Natural killer cell treated with Interleukin-12 subunit alpha and Interleukin-12 subunit beta and Interleukin-15 and Interleukin-18, amount 100 ng/mL, for 72 hours (primary cell): ENCODE measurements around the gene PIEZO2. TPM values are rescaled to one million over a fixed set of nuclear protein-coding genes. Genes with fewer than 3 reads are reported as not detected.
"Not testable (repeated sequence)": the region's sequence is repeated elsewhere in the genome, so short reads cannot be mapped to it uniquely, and the experiment has no call there.

ENCODE experiments used
- ATAC-seq, 2 donors: fragments of 150-1000 bp; cut with Tn5 transposase in 1 of 2; sonication (Bioruptor Pico), chemical (Tn5 transposase) in 1 of 2; 2 replicates each; pipeline ENCODE4 v1.10.0; 2021
- DNase-seq: peaks from one replicate; pipeline ENCODE4 v3.0.0; 2022; ENCODE audit warnings: low spot score
- H3K27ac Mint-ChIP-seq, 2 donors: 1 replicate in 1 of 2; 2 replicates in 1 of 2; pipeline ENCODE4 v1.8.0; 2022; ENCODE audit warnings: mixed read lengths in 2 of 2, mild to moderate bottlenecking in 1 of 2, moderate library complexity in 1 of 2
- H3K27me3 Mint-ChIP-seq, 2 donors: 1 replicate in 1 of 2; 2 replicates in 1 of 2; pipeline ENCODE4 v1.8.0; 2022; ENCODE audit warnings: mixed read lengths in 2 of 2
- H3K36me3 Mint-ChIP-seq: one replicate; pipeline ENCODE4 v1.8.0; 2022; ENCODE audit warnings: mixed read lengths
- H3K4me1 Mint-ChIP-seq, 2 donors: 1 replicate in 1 of 2; 2 replicates in 1 of 2; pipeline ENCODE4 v1.8.0; 2022; ENCODE audit warnings: low read depth in 2 of 2, mixed read lengths in 2 of 2, mild to moderate bottlenecking in 1 of 2
- H3K4me3 Mint-ChIP-seq: one replicate; pipeline ENCODE4 v1.8.0; 2022; ENCODE audit warnings: mixed read lengths
- H3K9me3 Mint-ChIP-seq: 2 replicates; pipeline ENCODE4 v1.8.0; 2022; ENCODE audit warnings: mixed read lengths
- total RNA-seq, 2 donors: library from RNA; stranded (reverse); gene quantifications; one replicate each; pipeline ENCODE4 v1.2.3, GENCODE V29; 2022

PIEZO2 gene
- total RNA-seq, 2 donors from 2014 or later = not detected

DNA sequence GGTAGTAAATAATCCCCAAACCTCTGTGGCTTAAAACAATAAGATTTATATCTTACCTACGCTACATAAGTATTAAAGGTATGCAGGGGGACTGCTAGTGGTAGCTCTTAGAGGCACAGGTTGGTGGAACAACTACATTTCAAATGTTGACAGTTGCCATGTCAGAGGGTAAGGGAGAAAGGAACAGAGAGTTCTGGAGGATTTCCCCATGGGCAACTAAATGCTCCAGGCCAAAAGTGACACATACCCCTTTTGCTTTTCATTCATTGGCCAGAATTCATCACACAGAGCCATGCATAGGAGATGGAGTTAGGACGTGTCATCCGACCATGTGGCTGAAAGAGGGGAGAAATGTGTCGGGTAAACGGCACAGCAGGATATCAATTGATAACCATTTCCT lies 490.4 kb downstream of the PIEZO2 start:
- DNase-seq = no peak
- ATAC-seq = no peak
- peaks cover 6 to 19% of the 10 kb centered on the region in 2 donors for H3K27me3 Mint-ChIP-seq
- no peak overlapping the region for H3K4me3 Mint-ChIP-seq
- H3K27ac Mint-ChIP-seq = no peak overlapping the region
- no peaks in the 10 kb centered on the region for H3K36me3 Mint-ChIP-seq
- H3K9me3 Mint-ChIP-seq = no peaks in the 10 kb centered on the region
- peaks cover 0 to 2% of the 10 kb centered on the region in 2 donors for H3K4me1 Mint-ChIP-seq

DNA sequence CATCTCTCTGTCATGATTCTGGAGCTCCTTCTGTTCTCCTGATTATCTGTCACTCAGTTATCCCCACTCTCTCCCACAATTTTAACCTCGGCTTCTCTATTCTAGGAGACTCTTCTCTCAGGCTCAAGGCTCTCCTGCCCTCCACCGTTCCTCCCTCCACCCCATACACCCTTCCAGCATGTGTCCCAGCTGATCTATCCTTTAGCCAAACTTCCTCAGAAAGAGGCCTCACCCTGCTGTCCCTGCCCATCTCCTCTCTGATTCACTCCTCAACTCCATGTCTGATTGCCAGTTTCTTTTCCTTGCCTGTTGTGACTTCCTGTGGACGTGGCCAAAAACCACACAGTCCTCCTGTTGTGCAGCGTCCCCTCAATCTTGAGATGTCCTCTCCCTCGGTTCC lies 505.4 kb downstream of the PIEZO2 start:
- H3K4me3 Mint-ChIP-seq, H3K9me3 Mint-ChIP-seq, H3K36me3 Mint-ChIP-seq, H3K27ac Mint-ChIP-seq, H3K4me1 Mint-ChIP-seq, H3K27me3 Mint-ChIP-seq, DNase-seq: not testable (repeated sequence)
- peak in 1 of 2 donors; percentile 6 for ATAC-seq

DNA sequence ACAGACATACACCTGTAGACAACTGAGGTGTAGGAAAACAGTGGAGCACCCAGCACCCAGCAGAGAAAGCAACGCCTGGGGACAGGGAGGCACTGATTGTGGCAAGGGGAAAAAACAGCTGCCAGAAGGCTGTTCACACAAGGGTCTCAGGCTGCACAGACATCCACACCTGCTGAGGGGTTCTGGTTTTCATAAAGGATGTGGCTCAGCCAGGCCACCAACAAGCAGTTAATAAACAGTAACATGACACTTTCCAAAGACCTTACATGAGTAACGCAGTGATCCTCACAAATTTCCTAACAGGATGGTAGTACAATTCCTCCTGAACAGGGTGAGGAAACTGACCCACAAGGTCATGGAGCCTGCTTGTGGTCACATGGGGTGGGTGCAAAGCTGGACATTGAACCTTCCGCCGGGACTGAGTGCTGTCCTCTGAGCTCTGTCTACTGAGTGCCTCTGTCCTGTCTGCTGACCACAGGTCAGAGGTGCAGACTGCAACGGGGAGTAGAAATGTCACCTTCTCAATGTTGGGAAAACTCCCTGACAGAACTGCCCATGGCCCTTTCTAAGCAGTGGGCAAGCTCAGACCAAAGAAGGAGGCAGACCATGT lies 506.3 kb downstream of the PIEZO2 start:
- not testable (repeated sequence) for H3K9me3 Mint-ChIP-seq, DNase-seq, H3K27me3 Mint-ChIP-seq, H3K4me3 Mint-ChIP-seq, H3K4me1 Mint-ChIP-seq, H3K36me3 Mint-ChIP-seq, H3K27ac Mint-ChIP-seq
- peak in 1 of 2 donors; percentile 38 for ATAC-seq

DNA sequence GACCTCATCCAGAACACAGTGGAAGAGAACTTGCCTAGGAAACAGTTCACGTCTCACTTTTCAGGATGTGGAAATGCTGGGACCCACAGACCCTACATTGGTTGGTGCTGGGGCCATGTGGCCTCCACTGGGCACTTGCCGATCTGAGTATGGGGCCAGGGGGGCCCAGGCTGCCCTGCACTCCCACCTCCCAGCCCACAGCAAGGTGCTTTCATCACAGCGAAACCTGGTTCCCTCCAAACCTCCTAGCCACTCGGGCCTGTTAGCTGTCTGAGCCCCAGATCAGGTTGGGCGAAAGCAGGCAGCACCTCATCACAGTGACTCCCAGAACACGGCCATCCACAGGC lies 510.9 kb downstream of the PIEZO2 start:
- not testable (repeated sequence) for DNase-seq, H3K27me3 Mint-ChIP-seq, H3K36me3 Mint-ChIP-seq, H3K4me1 Mint-ChIP-seq, H3K27ac Mint-ChIP-seq, H3K9me3 Mint-ChIP-seq, H3K4me3 Mint-ChIP-seq
- ATAC-seq = peak; percentile 17 to 36

DNA sequence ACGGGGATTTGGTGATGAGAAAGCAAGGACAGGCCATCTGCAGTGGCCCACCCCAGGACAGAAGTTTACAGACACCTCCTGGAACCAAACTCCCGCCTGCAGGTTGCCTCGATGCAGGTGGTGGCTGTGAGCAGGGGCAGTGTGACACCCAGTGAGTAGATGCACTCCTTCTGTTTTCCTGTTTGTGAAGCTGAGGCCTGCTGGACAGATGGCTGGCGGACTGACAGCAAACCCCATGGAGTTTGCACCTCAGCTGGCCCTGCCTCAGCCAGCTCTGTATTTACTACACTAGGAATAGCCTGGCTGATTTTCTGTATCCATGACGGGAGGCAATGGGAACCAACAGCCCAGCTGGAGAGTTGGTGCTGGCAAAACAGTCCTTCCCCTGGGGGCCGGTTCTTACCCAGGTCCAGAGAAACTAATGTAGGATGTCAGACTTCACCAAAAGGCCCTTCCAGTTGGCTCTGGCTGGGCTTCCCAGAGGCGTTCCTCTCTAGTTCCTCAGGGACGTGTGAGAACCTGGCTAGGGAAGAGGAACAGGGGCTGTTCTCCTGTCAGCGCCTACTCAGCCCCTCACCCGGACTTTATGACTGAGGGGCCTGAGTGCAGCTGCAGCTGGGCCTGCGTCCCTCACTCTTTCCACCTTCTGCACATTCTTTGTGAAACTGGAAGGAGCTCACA lies 511.4 kb downstream of the PIEZO2 start:
- not testable (repeated sequence) for H3K36me3 Mint-ChIP-seq, H3K27ac Mint-ChIP-seq, H3K4me1 Mint-ChIP-seq, H3K9me3 Mint-ChIP-seq, DNase-seq, H3K4me3 Mint-ChIP-seq, H3K27me3 Mint-ChIP-seq
- ATAC-seq = peak; percentile 20 to 27

DNA sequence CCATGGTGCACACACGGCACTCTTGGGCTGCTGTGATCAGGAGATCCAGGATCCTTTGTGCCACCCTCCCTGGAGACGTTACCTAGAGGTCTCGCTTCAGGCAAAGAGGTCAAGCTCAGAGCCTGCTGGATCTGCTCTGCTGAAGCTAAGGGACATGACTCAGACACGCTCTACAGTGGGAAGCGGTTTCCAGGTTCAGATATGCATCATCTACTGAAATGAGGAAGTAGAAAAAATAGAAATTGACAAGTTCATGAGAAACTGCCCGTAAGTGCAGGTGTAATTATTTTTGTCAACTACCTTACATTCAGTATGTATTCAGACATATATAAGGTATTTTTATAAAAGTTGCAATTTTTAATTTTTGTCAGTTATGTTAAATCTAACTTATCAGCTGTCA lies 520.3 kb downstream of the PIEZO2 start:
- H3K27ac Mint-ChIP-seq, H3K27me3 Mint-ChIP-seq, H3K9me3 Mint-ChIP-seq, H3K4me3 Mint-ChIP-seq, DNase-seq, H3K4me1 Mint-ChIP-seq, H3K36me3 Mint-ChIP-seq: not testable (repeated sequence)
- ATAC-seq = peak; percentile 63 to 66

DNA sequence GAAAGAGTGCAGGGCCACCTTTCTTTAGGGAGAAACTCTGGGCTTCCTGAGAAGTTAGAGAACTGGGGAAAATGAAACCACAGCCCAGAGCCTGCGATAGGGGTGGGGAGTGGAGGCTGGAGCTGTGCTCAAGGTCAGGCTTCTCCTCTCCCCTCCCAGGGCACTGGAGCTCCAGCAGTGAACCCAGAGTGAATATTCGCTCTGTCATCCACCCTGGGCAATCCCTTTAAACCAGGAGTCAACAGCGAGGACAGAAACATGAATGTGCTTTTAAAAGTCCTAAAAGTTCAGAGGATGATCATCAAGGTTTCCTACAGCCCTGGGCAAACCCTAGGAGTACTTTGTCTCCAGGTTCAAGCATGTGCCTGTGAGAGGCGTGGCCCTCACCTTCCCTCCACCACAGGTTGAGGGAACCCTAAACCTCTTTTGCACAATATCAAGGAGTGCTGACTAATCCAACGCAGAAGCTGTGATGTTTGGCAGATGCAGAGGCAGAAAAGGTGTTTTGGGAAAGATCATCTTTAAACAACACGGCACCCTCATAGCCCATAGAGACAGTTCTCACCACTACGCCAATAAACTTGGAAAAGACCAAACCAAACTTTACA lies 522.7 kb downstream of the PIEZO2 start:
- not testable (repeated sequence) for H3K36me3 Mint-ChIP-seq, DNase-seq, H3K9me3 Mint-ChIP-seq, H3K27me3 Mint-ChIP-seq, H3K4me1 Mint-ChIP-seq, H3K4me3 Mint-ChIP-seq, ATAC-seq, H3K27ac Mint-ChIP-seq

DNA sequence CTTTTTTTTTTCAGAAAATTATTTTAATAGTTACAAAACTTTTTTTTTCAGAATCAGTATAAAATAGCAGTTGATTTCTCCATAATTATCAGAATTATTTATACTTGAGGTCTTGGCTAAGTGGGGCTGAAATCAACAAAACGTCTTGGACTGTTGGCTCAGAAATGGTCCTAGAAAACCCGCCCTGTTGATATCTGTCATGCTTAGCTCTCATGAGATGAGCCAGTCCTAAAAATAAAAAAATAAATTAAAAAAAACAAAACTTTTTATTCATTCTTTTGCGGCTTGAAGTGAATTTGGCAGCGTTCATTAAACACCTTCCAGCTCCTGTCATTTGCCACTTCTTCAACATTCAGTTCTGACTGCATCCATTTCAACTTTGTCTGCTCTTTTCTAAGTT lies 525.8 kb downstream of the PIEZO2 start:
- DNase-seq, H3K9me3 Mint-ChIP-seq, H3K4me1 Mint-ChIP-seq, H3K36me3 Mint-ChIP-seq, H3K27me3 Mint-ChIP-seq, H3K4me3 Mint-ChIP-seq, ATAC-seq, H3K27ac Mint-ChIP-seq: not testable (repeated sequence)

DNA sequence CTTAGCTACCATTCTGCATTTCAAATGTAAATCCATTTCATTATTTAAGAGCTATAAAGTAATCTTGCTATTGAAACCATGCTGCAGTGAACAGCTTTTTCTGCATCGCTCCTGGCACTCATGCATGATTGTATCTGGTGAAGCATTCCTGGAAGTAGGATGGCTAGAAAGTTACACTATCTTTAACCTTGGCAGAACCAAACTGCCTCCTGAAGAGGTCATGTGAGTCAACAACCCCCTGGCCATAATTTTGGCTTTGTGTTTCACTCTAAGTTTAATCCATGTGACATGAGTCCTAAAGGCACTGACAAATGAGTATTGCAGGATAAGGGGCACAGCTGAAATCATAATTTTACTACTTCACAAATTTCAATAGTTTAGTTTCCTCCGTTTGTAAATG lies 526.4 kb downstream of the PIEZO2 start:
- H3K36me3 Mint-ChIP-seq, H3K9me3 Mint-ChIP-seq, H3K4me3 Mint-ChIP-seq, ATAC-seq, H3K27ac Mint-ChIP-seq, H3K27me3 Mint-ChIP-seq, DNase-seq, H3K4me1 Mint-ChIP-seq: not testable (repeated sequence)

DNA sequence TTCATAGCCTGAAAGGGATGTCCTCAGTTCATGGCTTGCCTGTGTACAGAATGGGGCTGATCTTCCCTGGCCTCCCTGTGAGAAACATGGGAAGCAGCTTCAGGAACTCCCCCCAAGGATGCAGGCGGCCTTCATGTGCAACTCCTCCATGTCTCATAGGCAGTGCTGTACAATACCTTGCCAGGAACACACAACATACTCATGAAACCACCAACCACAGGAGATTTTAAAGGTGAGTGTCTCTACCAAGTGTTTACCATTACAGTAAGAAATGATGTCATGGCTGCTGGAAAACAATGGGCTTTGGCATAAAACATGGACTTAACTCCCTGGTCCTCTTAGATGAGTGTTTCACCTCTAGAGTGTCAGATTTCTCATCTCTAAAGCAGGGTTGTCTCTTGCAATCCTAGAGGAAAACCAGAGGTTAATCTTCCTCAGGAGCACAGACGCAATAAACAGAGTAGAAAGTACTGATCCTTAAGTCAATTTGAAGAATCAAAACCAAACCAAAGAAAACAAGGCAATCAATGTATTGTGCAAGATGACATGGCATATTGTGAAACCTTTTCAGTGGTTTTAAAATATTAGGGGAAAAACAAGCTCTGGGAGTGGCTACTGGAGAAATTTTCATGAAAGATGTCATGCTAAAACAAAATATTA lies 528.6 kb downstream of the PIEZO2 start:
- not testable (repeated sequence) for H3K27me3 Mint-ChIP-seq, H3K36me3 Mint-ChIP-seq, H3K9me3 Mint-ChIP-seq, DNase-seq, H3K27ac Mint-ChIP-seq, H3K4me3 Mint-ChIP-seq, H3K4me1 Mint-ChIP-seq, ATAC-seq
